PC-9 (cell line): ENCODE data around the gene UGGT2. TPM values are rescaled to one million over a fixed set of nuclear protein-coding genes. Genes with fewer than 3 reads are reported as not detected.

ENCODE experiments used
- BruUV-seq: library from RNA; stranded (reverse); fragments of 400-500 nt; replicated peaks from 2 replicates; lab custom pipeline; 2021; lab: Mats Ljungman, UMichigan
- CTCF ChIA-PET: fragments of 300-600 bp; sonication (Branson Sonifier 250); formaldehyde crosslinking; loops from one replicate; lab custom pipeline; 2022; ENCODE audit warnings: antibody characterized with exemption; lab: Charles Lee
- POLR2A ChIA-PET: fragments of 300-600 bp; sonication (Branson Sonifier 250); formaldehyde crosslinking; loops from one replicate; lab custom pipeline; 2022; ENCODE audit warnings: antibody characterized with exemption; ENCODE audit not compliant: unreplicated experiment; lab: Charles Lee
- DNase-seq, 2 experiments: peaks; one replicate each; pipeline versions ENCODE4 v3.0.0 to v3.0.0-alpha.2; 2015 to 2022; ENCODE audit warnings: mixed read lengths in 1 of 2
- H2AFZ ChIP-seq: fragments of 200-600 bp; sonication (generic); 2 replicates; pipeline ENCODE4 v1.8.1; 2017; ENCODE audit warnings: antibody characterized with exemption
- H3F3A ChIP-seq: fragments of 200-600 bp; sonication (generic); 2 replicates; pipeline ENCODE4 v1.8.1; 2017; ENCODE audit warnings: antibody characterized with exemption, mild to moderate bottlenecking, low read depth; ENCODE audit not compliant: insufficient read depth
- H3K27ac ChIP-seq: fragments of 200-600 bp; sonication (generic); 2 replicates; pipeline ENCODE4 v1.6.1; 2016; ENCODE audit warnings: mixed run types
- H3K27me3 ChIP-seq: fragments of 200-600 bp; sonication (generic); 2 replicates; pipeline ENCODE4 v1.6.1; 2016; ENCODE audit warnings: low read depth, mixed run types; ENCODE audit not compliant: insufficient read depth
- H3K36me3 ChIP-seq: fragments of 200-600 bp; sonication (generic); 2 replicates; pipeline ENCODE4 v1.6.1; 2016; ENCODE audit warnings: low read depth, mixed run types
- H3K4me1 ChIP-seq: fragments of 200-600 bp; sonication (generic); replicated peaks from 2 replicates; pipeline ENCODE4 v1.6.1; 2016; ENCODE audit warnings: mixed run types; ENCODE audit not compliant: insufficient read depth
- H3K4me2 ChIP-seq: fragments of 200-600 bp; sonication (generic); 2 replicates; pipeline ENCODE4 v1.6.1; 2017; ENCODE audit warnings: mixed run types
- H3K4me3 ChIP-seq: fragments of 200-600 bp; sonication (generic); 2 replicates; pipeline ENCODE4 v1.6.1; 2016; ENCODE audit warnings: mixed run types
- H3K79me2 ChIP-seq: fragments of 200-600 bp; sonication (generic); 2 replicates; pipeline ENCODE4 v1.6.1; 2017; ENCODE audit warnings: low read depth, mixed run types
- H3K9me2 ChIP-seq: fragments of 200-600 bp; sonication (generic); 2 replicates; pipeline ENCODE4 v1.8.1; 2017; ENCODE audit warnings: mild to moderate bottlenecking; ENCODE audit not compliant: insufficient read depth
- H3K9me3 ChIP-seq: fragments of 200-600 bp; sonication (generic); 2 replicates; pipeline ENCODE4 v1.8.1; 2016; ENCODE audit warnings: low read depth; ENCODE audit not compliant: insufficient read depth
- H4K20me1 ChIP-seq: fragments of 200-600 bp; sonication (generic); 2 replicates; pipeline ENCODE4 v1.8.1; 2017; ENCODE audit not compliant: insufficient read depth
- EZH2 ChIP-seq: fragments of 200-600 bp; sonication (generic); IDR thresholded peaks from 2 replicates; pipeline ENCODE4 v1.8.0; 2017; ENCODE audit warnings: antibody characterized with exemption, low read depth
- intact Hi-C: fragments of 100-400 bp; cut with micrococcal nuclease; formaldehyde crosslinking; loops from one replicate; pipeline ENCODE4 v1.10.0; 2022; ENCODE audit not compliant: unreplicated experiment
- total RNA-seq: library from RNA; stranded (reverse); gene quantifications from 2 replicates; pipeline ENCODE4 v1.2.3, GENCODE V29; 2021
- TF ChIP-seq, protein P1 (sequence below): fragments of 200-600 bp; sonication (generic); conservative IDR thresholded peaks from 2 replicates; pipeline ENCODE4 v1.6.1; 2017; ENCODE audit warnings: mixed run types, antibody characterized with exemption, mild to moderate bottlenecking, moderate library complexity

The UGGT2 gene
- total RNA-seq, 1 experiment from 2014 or later: 27.5 TPM

DNA sequence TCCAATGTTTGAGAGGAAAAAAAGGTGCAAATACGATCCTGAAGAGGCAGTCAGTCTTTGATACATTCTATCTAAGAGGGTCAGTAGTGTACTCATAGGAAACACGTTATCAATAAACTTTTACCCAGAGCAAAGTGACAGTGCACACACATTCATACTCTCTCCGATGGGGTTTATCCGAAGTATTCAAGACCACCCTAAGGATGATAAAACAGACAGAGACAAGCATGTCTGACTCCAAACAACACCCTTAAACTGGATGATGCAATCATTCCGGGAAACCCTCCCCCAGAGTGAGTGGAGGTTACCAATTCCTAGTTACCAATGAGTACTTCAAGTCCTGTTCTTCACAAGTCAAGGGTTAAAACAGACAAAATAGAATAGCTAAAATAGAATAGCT is 297.1 kb downstream of the UGGT2 start:
- H3K4me3 ChIP-seq: no peak overlapping the region
- no peak overlapping the region for H3K27ac ChIP-seq
- no peaks in the 10 kb centered on the region; the same call in 1 of the 2 replicates for H3K9me3 ChIP-seq
- intact Hi-C loops: no loop called here
- 0 out of 2 replicates have a peak, but pooled peaks cover 8% of the 10 kb centered on the region for H3K4me1 ChIP-seq
- H4K20me1 ChIP-seq: no peaks in the 10 kb centered on the region; the same call in 1 of the 2 replicates
- no peak overlapping the region for H3K4me2 ChIP-seq
- BruUV-seq: no TSS peak
- H3K27me3 ChIP-seq: no peaks in the 10 kb centered on the region
- no peaks in the 10 kb centered on the region for H3K36me3 ChIP-seq
- ChIA-PET POLR2A (no interaction called here), CTCF (no interaction called here)
- TF ChIP-seq, protein P1, sequence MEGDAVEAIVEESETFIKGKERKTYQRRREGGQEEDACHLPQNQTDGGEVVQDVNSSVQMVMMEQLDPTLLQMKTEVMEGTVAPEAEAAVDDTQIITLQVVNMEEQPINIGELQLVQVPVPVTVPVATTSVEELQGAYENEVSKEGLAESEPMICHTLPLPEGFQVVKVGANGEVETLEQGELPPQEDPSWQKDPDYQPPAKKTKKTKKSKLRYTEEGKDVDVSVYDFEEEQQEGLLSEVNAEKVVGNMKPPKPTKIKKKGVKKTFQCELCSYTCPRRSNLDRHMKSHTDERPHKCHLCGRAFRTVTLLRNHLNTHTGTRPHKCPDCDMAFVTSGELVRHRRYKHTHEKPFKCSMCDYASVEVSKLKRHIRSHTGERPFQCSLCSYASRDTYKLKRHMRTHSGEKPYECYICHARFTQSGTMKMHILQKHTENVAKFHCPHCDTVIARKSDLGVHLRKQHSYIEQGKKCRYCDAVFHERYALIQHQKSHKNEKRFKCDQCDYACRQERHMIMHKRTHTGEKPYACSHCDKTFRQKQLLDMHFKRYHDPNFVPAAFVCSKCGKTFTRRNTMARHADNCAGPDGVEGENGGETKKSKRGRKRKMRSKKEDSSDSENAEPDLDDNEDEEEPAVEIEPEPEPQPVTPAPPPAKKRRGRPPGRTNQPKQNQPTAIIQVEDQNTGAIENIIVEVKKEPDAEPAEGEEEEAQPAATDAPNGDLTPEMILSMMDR: no peak
- TF ChIP-seq EZH2: no peak
- no peaks in the 10 kb centered on the region for H3K79me2 ChIP-seq
- no peak overlapping the region for H2AFZ ChIP-seq
- H3F3A ChIP-seq: no peaks in the 10 kb centered on the region
- no peak for DNase-seq
- H3K9me2 ChIP-seq: no peaks in the 10 kb centered on the region; the same call in 1 of the 2 replicates

DNA sequence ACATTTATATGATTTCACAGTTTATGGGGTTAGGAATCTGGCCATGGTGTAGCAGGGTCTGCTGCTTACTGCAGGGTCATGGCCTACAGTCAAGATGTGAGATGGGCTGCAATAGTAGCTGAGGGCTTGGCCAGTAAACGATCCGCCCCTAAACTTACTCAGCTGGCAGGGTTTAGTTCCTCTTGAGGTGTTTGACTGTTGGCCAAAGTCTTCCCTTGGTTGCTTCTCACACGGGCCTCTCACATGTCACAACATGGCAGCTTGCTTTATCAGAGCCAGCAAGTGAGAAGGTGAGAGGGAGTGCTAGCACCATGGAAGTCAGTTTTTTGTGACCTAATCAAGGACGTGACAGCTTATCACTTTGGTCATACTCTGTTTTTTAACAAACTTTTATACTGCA is 299.1 kb downstream of the UGGT2 start:
- TF ChIP-seq, protein P1: no peak
- no peak for TF ChIP-seq EZH2
- no peaks in the 10 kb centered on the region for H3K36me3 ChIP-seq
- DNase-seq: no peak
- BruUV-seq: no TSS peak
- H3K4me3 ChIP-seq: no peak overlapping the region
- H3F3A ChIP-seq: no peaks in the 10 kb centered on the region
- H3K79me2 ChIP-seq: no peaks in the 10 kb centered on the region
- no peak overlapping the region for H2AFZ ChIP-seq
- H3K4me1 ChIP-seq: 0 out of 2 replicates have a peak, but pooled peaks cover 8% of the 10 kb centered on the region
- ChIA-PET POLR2A (no interaction called here), CTCF (interaction anchor here (0.6 kb wide), 1 partner anchor 42 kb away, joined by 5 read pairs; no protein-coding TSS in a partner anchor)
- H3K9me2 ChIP-seq: no peaks in the 10 kb centered on the region; the same call in 1 of the 2 replicates
- no peaks in the 10 kb centered on the region; the same call in 1 of the 2 replicates for H4K20me1 ChIP-seq
- H3K27me3 ChIP-seq: no peaks in the 10 kb centered on the region
- no peak overlapping the region for H3K4me2 ChIP-seq
- intact Hi-C loops: no loop called here
- H3K27ac ChIP-seq: no peak overlapping the region
- H3K9me3 ChIP-seq: no peaks in the 10 kb centered on the region; the same call in 1 of the 2 replicates

DNA sequence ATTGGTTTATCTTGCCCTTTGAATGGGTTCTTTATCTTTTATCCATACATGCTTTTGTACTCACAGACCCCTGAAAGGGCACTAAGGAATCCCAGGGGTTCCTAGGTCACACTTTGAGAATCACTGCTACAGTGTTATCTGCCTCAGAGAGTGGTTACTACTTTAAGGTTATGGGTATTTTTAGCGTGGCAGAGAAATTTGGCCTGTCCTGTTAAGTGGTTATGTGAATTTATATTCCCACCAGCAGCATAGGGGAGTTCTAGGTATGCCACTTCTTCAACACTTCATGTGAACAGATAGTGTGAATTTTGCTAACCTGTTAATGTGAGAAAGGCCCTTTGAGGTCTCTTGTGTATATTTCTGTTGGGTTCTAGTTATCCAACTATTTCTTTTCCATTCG is 300.5 kb downstream of the UGGT2 start:
- Histone ChIP-seq H3K9me2 (no peaks in the 10 kb centered on the region; the same call in 1 of the 2 replicates), H3K27ac (no peak overlapping the region), H2AFZ (no peak overlapping the region), H3F3A (no peaks in the 10 kb centered on the region), H3K79me2 (no peaks in the 10 kb centered on the region), H4K20me1 (no peaks in the 10 kb centered on the region; the same call in 1 of the 2 replicates), H3K36me3 (no peaks in the 10 kb centered on the region), H3K4me1 (0 out of 2 replicates have a peak, but pooled peaks cover 8% of the 10 kb centered on the region), H3K9me3 (no peaks in the 10 kb centered on the region; the same call in 1 of the 2 replicates), H3K4me3 (no peak overlapping the region), H3K27me3 (no peaks in the 10 kb centered on the region), H3K4me2 (no peak overlapping the region)
- POLR2A ChIA-PET: no interaction called here
- BruUV-seq: no TSS peak
- TF ChIP-seq, protein P1: no peak
- TF ChIP-seq EZH2: no peak
- intact Hi-C loops: no loop called here
- DNase-seq: no peak
- CTCF ChIA-PET: no interaction called here

Other genes starting within 250 kb of the UGGT2 start
- gene HS6ST3, start 36.7 kb upstream of the UGGT2 start, total RNA-seq: not detected in 2 replicates